A204.1 (cell line): ENCODE data around the gene SPTLC3.

ENCODE experiments used
- FAIRE-seq: peaks from 2 replicates; lab custom pipeline; 2012; peaks lifted over from hg19 to GRCh38; lab: Jason Lieb, UNC

SPTLC3 gene

GRCh38 chr20:13200767-13201500 is 192.2 kb downstream of the SPTLC3 start:
- FAIRE-seq: no peak

- FAIRE-seq: no peak
These were observed 193.8 kb downstream of the SPTLC3 start for GRCh38 chr20:13202565-13202964.

- no peak for FAIRE-seq
These were observed 196.7 kb downstream of the SPTLC3 start for GRCh38 chr20:13205425-13205824.

GRCh38 chr20:13205848-13206434 is 197.2 kb downstream of the SPTLC3 start:
- no peak for FAIRE-seq

GRCh38 chr20:13207016-13207415 is 198.2 kb downstream of the SPTLC3 start:
- FAIRE-seq: no peak

- FAIRE-seq: no peak
These were observed 203.3 kb downstream of the SPTLC3 start for GRCh38 chr20:13211956-13212618.

GRCh38 chr20:13212750-13213149 is 204.0 kb downstream of the SPTLC3 start:
- no peak for FAIRE-seq

GRCh38 chr20:13213335-13213734 is 204.6 kb downstream of the SPTLC3 start:
- FAIRE-seq: no peak

GRCh38 chr20:13216533-13216932 is 207.8 kb downstream of the SPTLC3 start:
- FAIRE-seq: no peak
